HPDE6-E6E7 (cell line): ENCODE measurements around the gene ZNF780B.

Experiments used
- DNase-seq: peaks from one replicate; pipeline ENCODE4 v3.0.0; 2011; ENCODE audit warnings: missing footprints; ENCODE audit errors: extremely low spot score

The ZNF780B gene

DNA sequence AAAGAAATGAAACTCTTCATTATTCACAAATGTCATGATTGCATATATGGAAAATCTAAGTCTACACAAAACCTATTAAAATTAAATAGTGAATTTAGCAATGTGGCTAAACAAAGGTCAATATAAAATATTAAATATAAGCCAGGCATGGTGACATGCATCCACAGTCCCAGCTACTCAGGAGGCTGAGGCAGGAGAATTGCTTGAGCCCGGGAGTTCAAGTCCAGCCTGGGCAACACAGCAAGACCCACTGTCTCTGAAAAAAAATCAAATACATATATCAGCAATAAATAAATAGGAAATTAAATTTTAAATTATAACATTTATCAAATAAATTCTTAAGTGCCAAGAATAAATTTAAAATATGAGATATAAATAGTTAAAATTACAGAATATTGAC lies 73.1 kb downstream of the ZNF780B start:
- no peak for DNase-seq
